H9 (cell line): ENCODE results near the gene TUBG1. TPM values are rescaled to one million over a fixed set of nuclear protein-coding genes. Genes with fewer than 3 reads are reported as not detected.

Experiments
- DNase-seq: peaks from one replicate; pipeline ENCODE4 v3.0.0-alpha.2; 2017
- H2AFZ ChIP-seq: one replicate; pipeline ENCODE4 v1.6.1; 2013; ENCODE audit warnings: mild to moderate bottlenecking, low read length, control low read depth, moderate library complexity
- H2AK5ac ChIP-seq: 2 replicates; pipeline ENCODE4 v1.6.1; 2013; ENCODE audit warnings: low read length, control low read depth, mixed read lengths; ENCODE audit not compliant: insufficient read length
- H2BK120ac ChIP-seq: one replicate; pipeline ENCODE4 v1.6.1; 2013; ENCODE audit warnings: low read depth, mild to moderate bottlenecking, low read length, control low read depth, inconsistent platforms; ENCODE audit not compliant: poor library complexity, severe bottlenecking
- H2BK12ac ChIP-seq: 2 replicates; pipeline ENCODE4 v1.6.1; 2013; ENCODE audit warnings: low read length, control low read depth, mixed read lengths, low read depth; ENCODE audit not compliant: insufficient read length
- H2BK15ac ChIP-seq: 2 replicates; pipeline ENCODE4 v1.6.1; 2013; ENCODE audit warnings: low read depth, low read length, control low read depth
- H2BK20ac ChIP-seq: one replicate; pipeline ENCODE4 v1.6.1; 2013; ENCODE audit warnings: low read depth, mild to moderate bottlenecking, low read length, control low read depth, inconsistent platforms; ENCODE audit not compliant: poor library complexity, severe bottlenecking
- H2BK5ac ChIP-seq: 2 replicates; pipeline ENCODE4 v1.6.1; 2013; ENCODE audit warnings: low read length, control low read depth, mixed read lengths; ENCODE audit not compliant: insufficient read length
- H3K14ac ChIP-seq: 2 replicates; pipeline ENCODE4 v1.6.1; 2013; ENCODE audit warnings: low read length, control low read depth; ENCODE audit not compliant: insufficient read depth
- H3K18ac ChIP-seq: 2 replicates; pipeline ENCODE4 v1.6.1; 2013; ENCODE audit warnings: low read depth, mild to moderate bottlenecking, mixed read lengths, low read length, control low read depth; ENCODE audit not compliant: insufficient read length
- H3K23ac ChIP-seq: 2 replicates; pipeline ENCODE4 v1.6.1; 2013; ENCODE audit warnings: low read length, control low read depth, mixed read lengths, low read depth; ENCODE audit not compliant: insufficient read length
- H3K23me2 ChIP-seq: 2 replicates; pipeline ENCODE4 v1.6.1; 2013; ENCODE audit warnings: low read depth, mild to moderate bottlenecking, mixed read lengths, low read length, control low read depth; ENCODE audit not compliant: insufficient read length, poor library complexity, severe bottlenecking
- H3K27ac ChIP-seq: 2 replicates; pipeline ENCODE4 v1.5.1; 2013; ENCODE audit warnings: low read length, control low read depth, mixed read lengths, low read depth; ENCODE audit not compliant: insufficient read length
- H3K27me3 ChIP-seq: 2 replicates; pipeline ENCODE4 v1.6.1; 2013; ENCODE audit warnings: low read length, control low read depth, inconsistent platforms; ENCODE audit not compliant: insufficient read depth
- H3K4ac ChIP-seq: 2 replicates; pipeline ENCODE4 v1.6.1; 2013; ENCODE audit warnings: low read depth, mild to moderate bottlenecking, control low read depth, inconsistent platforms, low read length, moderate library complexity
- H3K4me1 ChIP-seq: 2 replicates; pipeline ENCODE4 v1.6.1; 2013; ENCODE audit warnings: low read length, control low read depth, inconsistent platforms; ENCODE audit not compliant: insufficient read depth
- H3K4me2 ChIP-seq: 2 replicates; pipeline ENCODE4 v1.6.1; 2013; ENCODE audit warnings: low read length, control low read depth, mixed read lengths; ENCODE audit not compliant: insufficient read length, insufficient read depth
- H3K56ac ChIP-seq: 2 replicates; pipeline ENCODE4 v1.6.1; 2013; ENCODE audit warnings: low read depth, mild to moderate bottlenecking, mixed read lengths, low read length, control low read depth; ENCODE audit not compliant: insufficient read length
- H3K79me1 ChIP-seq: 2 replicates; pipeline ENCODE4 v1.6.1; 2013; ENCODE audit warnings: low read depth, mild to moderate bottlenecking, moderate library complexity, low read length, control low read depth, inconsistent platforms; ENCODE audit not compliant: insufficient read depth, poor library complexity, severe bottlenecking
- H3K79me2 ChIP-seq: 2 replicates; pipeline ENCODE4 v1.6.1; 2013; ENCODE audit warnings: low read length, control low read depth, inconsistent platforms; ENCODE audit not compliant: insufficient read depth
- H3K9ac ChIP-seq: 2 replicates; pipeline ENCODE4 v1.6.1; 2013; ENCODE audit warnings: low read length, control low read depth, mixed read lengths; ENCODE audit not compliant: insufficient read length; ENCODE audit errors: extremely low read depth
- H3K9me3 ChIP-seq: one replicate; pipeline ENCODE4 v1.6.1; 2013; ENCODE audit warnings: low read depth, low read length, inconsistent platforms; ENCODE audit not compliant: control insufficient read depth
- H3T11ph ChIP-seq: one replicate; pipeline ENCODE4 v1.6.1; 2013; ENCODE audit warnings: mild to moderate bottlenecking, low read length, control low read depth, inconsistent platforms
- H4K20me1 ChIP-seq: one replicate; pipeline ENCODE4 v1.6.1; 2013; ENCODE audit not compliant: control insufficient read depth, insufficient read length, insufficient read depth
- H4K5ac ChIP-seq: 2 replicates; pipeline ENCODE4 v1.6.1; 2013; ENCODE audit warnings: low read depth, mild to moderate bottlenecking, mixed read lengths, low read length, control low read depth; ENCODE audit not compliant: insufficient read length
- H4K8ac ChIP-seq: replicated peaks from 2 replicates; pipeline ENCODE4 v1.6.1; 2013; ENCODE audit warnings: low read length, control low read depth, mixed read lengths, low read depth; ENCODE audit not compliant: insufficient read length
- H4K91ac ChIP-seq: 2 replicates; pipeline ENCODE4 v1.6.1; 2013; ENCODE audit warnings: low read depth, mild to moderate bottlenecking, moderate library complexity, mixed read lengths, low read length, control low read depth; ENCODE audit not compliant: insufficient read length
- H3K27ac Mint-ChIP-seq, 3 experiments: 2 replicates in 2 of 3; 3 replicates in 1 of 3; pipeline ENCODE4 v1.8.0; 2020 to 2021; ENCODE audit warnings: mixed read lengths in 3 of 3, mild to moderate bottlenecking in 1 of 3, moderate library complexity in 1 of 3
- H3K27me3 Mint-ChIP-seq: 2 replicates; pipeline ENCODE4 v1.8.0; 2021; ENCODE audit warnings: low read depth, mild to moderate bottlenecking, moderate library complexity, mixed read lengths
- H3K36me3 Mint-ChIP-seq, 3 experiments: 2 replicates in 2 of 3; 3 replicates in 1 of 3; pipeline ENCODE4 v1.8.0; 2020 to 2021; ENCODE audit warnings: low read depth in 3 of 3, mixed read lengths in 3 of 3; ENCODE audit not compliant: insufficient read depth in 1 of 3
- H3K4me1 Mint-ChIP-seq, 2 experiments: 2 replicates each; pipeline ENCODE4 v1.8.0; 2020; ENCODE audit warnings: mixed read lengths in 2 of 2
- H3K4me3 Mint-ChIP-seq, 2 experiments: 2 replicates in 1 of 2; 3 replicates in 1 of 2; pipeline ENCODE4 v1.8.0; 2020 to 2021; ENCODE audit warnings: mild to moderate bottlenecking in 2 of 2, mixed read lengths in 2 of 2, moderate library complexity in 1 of 2
- H3K9me3 Mint-ChIP-seq, 2 experiments: 2 replicates in 1 of 2; 3 replicates in 1 of 2; pipeline ENCODE4 v1.8.0; 2020; ENCODE audit warnings: mild to moderate bottlenecking in 2 of 2, mixed read lengths in 2 of 2, moderate library complexity in 1 of 2
- WGBS: extraction: QIAGEN DNeasy Blood & Tissue Kit; methylation state at CpG from one replicate; pipeline ENCODE4 v1.1.7; 2013; ENCODE audit warnings: missing lambda C conversion rate, low lambda C conversion rate, mixed read lengths; ENCODE audit not compliant: insufficient read length; ENCODE audit errors: extremely low coverage; 5-methylcytosine and 5-hydroxymethylcytosine counted together
- total RNA-seq: library from RNA; stranded (reverse); gene quantifications from 2 replicates; pipeline ENCODE4 v1.2.1, GENCODE V29; 2021
- TF ChIP-seq, protein P1 (sequence below): fragments of 200-600 bp; sonication (generic); conservative IDR thresholded peaks from 3 replicates; pipeline ENCODE4 v1.8.0; 2021; ENCODE audit warnings: antibody characterized with exemption, mild to moderate bottlenecking

Gene TUBG1
- total RNA-seq, 1 experiment from 2014 or later, result 122 TPM

DNA sequence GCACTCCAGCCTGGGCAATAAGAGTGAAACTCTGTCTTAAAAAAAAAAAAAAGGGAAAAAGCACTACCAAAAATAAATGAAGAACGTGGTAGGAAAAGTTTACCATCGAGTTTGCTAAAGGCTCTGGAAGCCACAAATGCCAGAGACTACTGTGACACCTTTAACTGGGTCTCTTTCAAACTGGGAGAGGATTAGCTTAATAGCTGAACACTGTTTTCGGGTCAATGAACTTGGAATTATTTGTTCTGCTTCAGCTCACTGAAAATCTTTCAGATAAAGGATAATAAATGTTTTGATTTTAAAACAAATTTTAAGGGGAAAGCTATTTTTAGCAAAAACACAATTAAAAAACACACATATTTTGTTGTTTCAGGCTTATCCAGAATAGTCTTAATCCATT is 1.7 kb upstream of the TUBG1 start:
- no peak overlapping the region for H3K56ac ChIP-seq
- peaks cover 10% of the 10 kb centered on the region for H3K23me2 ChIP-seq
- no peaks in the 10 kb centered on the region for H3K27me3 ChIP-seq
- H2BK15ac ChIP-seq, result no peak overlapping the region
- H3K23ac ChIP-seq, result no peak overlapping the region
- H3K18ac ChIP-seq, result no peak overlapping the region
- no peak overlapping the region for H4K5ac ChIP-seq
- no CpG with 5 or more reads among the region's 3 CpGs for WGBS
- peaks cover 4% of the 10 kb centered on the region for H3K79me1 ChIP-seq
- DNase-seq, result no peak
- no peak overlapping the region for H2BK12ac ChIP-seq
- no peaks in the 10 kb centered on the region for H4K20me1 ChIP-seq
- H2BK20ac ChIP-seq, result no peak overlapping the region
- H3K79me2 ChIP-seq, result peaks cover 11% of the 10 kb centered on the region; the same call in 1 of the 2 replicates
- no peak overlapping the region for H2AK5ac ChIP-seq
- H2BK5ac ChIP-seq, result no peak overlapping the region
- no peak overlapping the region for H3K27ac ChIP-seq
- H3K9ac ChIP-seq, result no peak overlapping the region
- H3K4me3 Mint-ChIP-seq, result peak overlapping the region; percentile 96 to 98
- H3K36me3 Mint-ChIP-seq, result peaks cover 11 to 20% (median 15%) of the 10 kb centered on the region in 3 experiments
- H3K14ac ChIP-seq, result no peak overlapping the region
- H3K4ac ChIP-seq, result no peak overlapping the region
- H3K4me1 Mint-ChIP-seq, result peaks cover 10 to 11% of the 10 kb centered on the region in 2 experiments
- H3K4me1 ChIP-seq, result no peaks in the 10 kb centered on the region
- TF ChIP-seq, protein P1, sequence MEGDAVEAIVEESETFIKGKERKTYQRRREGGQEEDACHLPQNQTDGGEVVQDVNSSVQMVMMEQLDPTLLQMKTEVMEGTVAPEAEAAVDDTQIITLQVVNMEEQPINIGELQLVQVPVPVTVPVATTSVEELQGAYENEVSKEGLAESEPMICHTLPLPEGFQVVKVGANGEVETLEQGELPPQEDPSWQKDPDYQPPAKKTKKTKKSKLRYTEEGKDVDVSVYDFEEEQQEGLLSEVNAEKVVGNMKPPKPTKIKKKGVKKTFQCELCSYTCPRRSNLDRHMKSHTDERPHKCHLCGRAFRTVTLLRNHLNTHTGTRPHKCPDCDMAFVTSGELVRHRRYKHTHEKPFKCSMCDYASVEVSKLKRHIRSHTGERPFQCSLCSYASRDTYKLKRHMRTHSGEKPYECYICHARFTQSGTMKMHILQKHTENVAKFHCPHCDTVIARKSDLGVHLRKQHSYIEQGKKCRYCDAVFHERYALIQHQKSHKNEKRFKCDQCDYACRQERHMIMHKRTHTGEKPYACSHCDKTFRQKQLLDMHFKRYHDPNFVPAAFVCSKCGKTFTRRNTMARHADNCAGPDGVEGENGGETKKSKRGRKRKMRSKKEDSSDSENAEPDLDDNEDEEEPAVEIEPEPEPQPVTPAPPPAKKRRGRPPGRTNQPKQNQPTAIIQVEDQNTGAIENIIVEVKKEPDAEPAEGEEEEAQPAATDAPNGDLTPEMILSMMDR, result no peak
- peak overlapping the region; percentile 74 for H3K4me2 ChIP-seq
- H3K27ac Mint-ChIP-seq, result no peak overlapping the region
- no peak overlapping the region for H4K91ac ChIP-seq
- peaks cover 0 to 3% of the 10 kb centered on the region in 2 experiments; a peak in 1 of 5 replicates for H3K9me3 Mint-ChIP-seq
- H3K9me3 ChIP-seq, result no peaks in the 10 kb centered on the region
- H2BK120ac ChIP-seq, result no peak overlapping the region
- H4K8ac ChIP-seq, result no peak overlapping the region
- no peak overlapping the region for H3T11ph ChIP-seq
- no peaks in the 10 kb centered on the region for H3K27me3 Mint-ChIP-seq
- no peak overlapping the region for H2AFZ ChIP-seq
